AG04450 (cell line): ENCODE data around the gene SPATA6L. TPM values are rescaled to one million over a fixed set of nuclear protein-coding genes. Genes with fewer than 3 reads are reported as not detected.

ENCODE experiments used
- CTCF ChIA-PET: fragments of 300-600, 350-600 bp; formaldehyde crosslinking; extraction: SDS; loops from one replicate; lab custom pipeline; 2022; ENCODE audit warnings: antibody characterized with exemption, inconsistent platforms; lab: Charles Lee
- POLR2A ChIA-PET: fragments of 350-600 bp; formaldehyde crosslinking; extraction: SDS; loops from one replicate; lab custom pipeline; 2021; ENCODE audit warnings: antibody characterized with exemption, inconsistent platforms; lab: Yijun Ruan, JAX
- DNase-seq: peaks from one replicate; pipeline ENCODE4 v3.0.0-alpha.2; 2011; ENCODE audit warnings: low read depth, low spot score
- H3K27ac ChIP-seq: one replicate; pipeline ENCODE4 v1.5.1; 2012; ENCODE audit warnings: low read depth, low read length, control low read depth
- H3K27me3 ChIP-seq: one replicate; pipeline ENCODE4 v1.6.0; 2012; ENCODE audit warnings: low read length; ENCODE audit not compliant: control insufficient read depth, insufficient read depth
- H3K4me3 ChIP-seq: 2 replicates; pipeline ENCODE4 v1.5.1; 2011; ENCODE audit warnings: mild to moderate bottlenecking, low read depth, low read length, control low read depth
- H3K9me3 ChIP-seq: 2 replicates; pipeline ENCODE4 v1.5.1; 2012; ENCODE audit warnings: low read length; ENCODE audit not compliant: control insufficient read depth, insufficient read depth
- CTCF ChIP-seq: IDR thresholded peaks from 2 replicates; pipeline ENCODE4 v1.5.1; 2011; ENCODE audit warnings: low read depth, low read length, control low read depth, inconsistent platforms
- polyA plus RNA-seq: library from polyadenylated mRNA; depleted of rRNA; stranded (reverse); fragments of >200 nt; gene quantifications from 2 replicates; pipeline ENCODE4 v1.2.3, GENCODE V29; 2011

Gene SPATA6L
- polyA plus RNA-seq, 1 experiment: 1.0 TPM

- Histone ChIP-seq H3K27ac (no peak overlapping the region), H3K27me3 (no peaks in the 10 kb centered on the region), H3K9me3 (no peaks in the 10 kb centered on the region), H3K4me3 (no peak overlapping the region)
- no peak for DNase-seq
- CTCF ChIA-PET: no interaction called here
- TF ChIP-seq CTCF: no peak
- POLR2A ChIA-PET: no interaction called here
Measured at GRCh38 chr9:4569101-4569500, 97.2 kb downstream of the SPATA6L start.

GRCh38 chr9:4567601-4568000 is 98.7 kb downstream of the SPATA6L start:
- TF ChIP-seq CTCF: no peak
- ChIA-PET POLR2A (no interaction called here), CTCF (no interaction called here)
- Histone ChIP-seq H3K9me3 (no peaks in the 10 kb centered on the region), H3K4me3 (no peak overlapping the region), H3K27me3 (no peaks in the 10 kb centered on the region), H3K27ac (no peak overlapping the region)
- DNase-seq: no peak

GRCh38 chr9:4566806-4567205 is 99.5 kb downstream of the SPATA6L start:
- CTCF ChIA-PET: no interaction called here

GRCh38 chr9:4563105-4563504 is 103.2 kb downstream of the SPATA6L start:
- no peaks in the 10 kb centered on the region for H3K9me3 ChIP-seq
- CTCF ChIA-PET: interaction anchor here (0.9 kb wide), 1 partner anchor 224 kb away, joined by 3 read pairs; no protein-coding TSS in a partner anchor
- POLR2A ChIA-PET: no interaction called here

More at GRCh38 chr9:4566806-4567205, 99.5 kb downstream of the SPATA6L start:
- DNase-seq: no peak
- H3K27ac ChIP-seq: no peak overlapping the region
- no peaks in the 10 kb centered on the region for H3K9me3 ChIP-seq
- POLR2A ChIA-PET: no interaction called here
- no peak for TF ChIP-seq CTCF
- no peak overlapping the region for H3K4me3 ChIP-seq
- no peaks in the 10 kb centered on the region for H3K27me3 ChIP-seq

More at GRCh38 chr9:4563105-4563504, 103.2 kb downstream of the SPATA6L start:
- no peak for DNase-seq
- no peak for TF ChIP-seq CTCF
- Histone ChIP-seq H3K27ac (no peak overlapping the region), H3K27me3 (peaks cover 5% of the 10 kb centered on the region), H3K4me3 (no peak overlapping the region)
